SW 1271 (cell line): ENCODE data around the gene MGAT1.

ENCODE experiments used
- DNase-seq, 2 experiments: peaks; one replicate each; lab custom pipeline; 2025; lab: John Stamatoyannopoulos, UW

MGAT1 gene

DNA sequence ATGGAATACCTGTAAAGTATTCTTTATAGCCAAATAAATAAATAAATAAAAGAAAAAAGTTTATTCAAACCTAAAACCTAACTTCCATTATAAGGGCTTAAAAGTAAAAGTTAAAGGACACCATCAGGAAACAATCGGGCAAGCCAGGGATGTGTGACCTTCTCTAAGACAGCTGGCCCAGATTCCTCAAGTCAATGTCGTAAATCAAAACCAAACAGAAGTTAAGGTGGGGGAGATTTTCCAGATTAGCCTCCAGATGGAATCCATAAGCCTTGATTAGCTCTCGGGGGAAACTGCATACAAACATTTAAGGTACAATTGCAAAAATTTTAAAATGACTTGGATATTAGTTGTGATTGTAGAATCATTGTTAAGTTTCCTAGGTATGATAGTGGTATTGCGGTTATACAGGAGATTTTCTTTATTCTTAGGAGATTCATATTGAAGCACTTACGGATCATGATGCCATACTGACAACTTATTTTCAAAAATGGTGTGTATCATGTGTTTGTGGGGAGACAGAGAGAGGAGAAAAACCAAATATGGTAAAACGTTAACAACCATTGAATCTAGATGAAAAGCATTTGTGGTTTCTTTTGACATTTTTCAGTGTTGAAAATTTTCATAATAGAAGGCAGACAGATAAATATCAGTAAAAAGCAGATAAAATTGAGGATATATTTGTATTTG is 21.5 kb upstream of the MGAT1 start:
- DNase-seq: no peak

GRCh38 chr5:180823346-180823745 is 20.7 kb upstream of the MGAT1 start:
- DNase-seq: no peak

- no peak for DNase-seq
Observed at GRCh38 chr5:180821538-180821937, 18.9 kb upstream of the MGAT1 start.

DNA sequence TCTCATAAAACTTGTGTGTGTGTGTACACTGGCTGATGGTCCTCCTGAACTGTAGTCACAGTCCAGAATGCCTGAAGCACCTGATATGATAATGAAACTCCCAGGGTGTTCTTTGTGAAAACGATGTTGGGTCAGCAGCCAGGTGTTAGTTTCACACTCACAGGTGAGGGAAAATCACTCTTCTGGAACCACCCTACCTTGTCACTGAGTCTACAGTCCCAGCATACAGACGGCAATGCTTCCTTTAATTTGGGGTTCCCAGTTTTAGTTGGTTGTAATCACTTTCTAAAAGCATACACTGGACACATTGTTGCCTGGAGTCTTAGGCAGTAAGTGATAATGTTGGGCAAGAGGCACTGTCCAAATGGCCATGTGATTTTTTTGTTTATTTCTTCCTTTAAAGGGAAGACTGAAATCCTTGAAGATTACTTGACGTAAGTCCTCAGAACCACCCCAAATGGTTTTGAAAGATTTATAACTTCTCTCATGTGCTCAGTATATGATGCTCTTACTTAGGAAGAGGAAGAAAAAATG is 18.2 kb upstream of the MGAT1 start:
- DNase-seq: no peak

DNA sequence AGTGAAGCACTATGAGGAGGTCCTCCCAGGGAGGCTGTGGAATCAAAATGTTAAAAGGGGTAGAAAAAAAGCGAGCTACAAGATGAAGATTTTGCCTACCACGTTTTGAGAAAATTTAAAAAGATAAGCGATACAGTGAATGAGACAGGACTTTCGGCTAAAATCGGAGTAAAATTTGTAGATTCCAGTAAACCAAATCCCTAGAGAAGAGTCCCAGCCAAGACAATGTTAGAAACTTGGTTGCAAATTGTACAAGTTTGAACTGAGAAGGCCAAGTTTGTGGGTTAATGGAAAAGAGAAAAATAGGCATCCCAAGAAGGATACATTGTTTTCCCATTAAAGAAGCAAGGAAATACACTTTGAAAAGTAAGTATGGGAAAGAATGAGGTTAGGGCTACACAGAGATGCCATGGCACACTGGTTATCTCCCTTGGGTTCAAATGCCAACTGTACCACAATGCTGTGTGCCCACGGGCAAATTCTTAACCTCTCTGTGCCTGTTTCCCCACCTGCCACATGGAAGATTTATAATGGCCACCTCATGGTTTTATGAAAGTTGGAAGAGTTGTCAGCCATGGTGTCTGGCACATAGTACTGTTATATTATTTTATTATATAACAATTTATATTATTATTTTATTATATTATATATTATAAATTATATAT is 16.2 kb upstream of the MGAT1 start:
- DNase-seq: no peak

DNA sequence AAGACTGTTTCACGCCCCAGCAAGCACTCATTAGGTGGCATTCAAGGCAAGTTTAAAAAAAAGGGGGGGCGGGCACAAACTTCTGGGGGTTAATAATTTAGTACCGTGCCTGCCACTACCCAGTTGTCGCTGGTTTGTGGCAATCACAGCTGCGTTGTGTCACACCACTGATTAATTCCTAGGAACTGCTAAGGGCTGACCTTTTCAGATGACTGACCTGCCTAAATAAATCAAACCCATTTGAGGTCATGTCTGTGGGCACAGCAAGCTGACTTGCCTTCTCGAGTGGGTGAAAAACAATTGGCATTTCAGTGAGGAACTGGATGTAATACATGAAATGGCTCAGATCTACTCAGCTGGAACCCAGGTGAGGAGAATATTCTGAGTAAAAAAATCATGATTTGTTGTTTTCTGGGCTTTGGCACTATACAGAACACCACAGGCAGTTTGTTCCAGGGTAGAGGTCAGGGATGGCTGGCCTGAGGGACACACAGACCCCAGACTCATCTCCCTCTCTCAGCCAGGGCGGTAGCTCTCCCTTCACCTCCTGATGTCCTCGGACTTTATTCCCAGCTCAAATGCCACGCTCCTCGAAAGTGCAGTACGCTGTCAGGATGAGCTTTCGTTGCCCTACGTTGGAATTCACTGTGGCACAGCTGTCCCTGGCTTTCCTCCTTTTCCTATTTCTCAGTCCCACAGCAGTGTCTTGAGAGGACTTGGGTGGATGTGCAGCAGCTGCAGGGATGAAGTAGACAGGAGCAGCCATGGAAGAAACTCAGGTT is 15.5 kb upstream of the MGAT1 start:
- no peak for DNase-seq

DNA sequence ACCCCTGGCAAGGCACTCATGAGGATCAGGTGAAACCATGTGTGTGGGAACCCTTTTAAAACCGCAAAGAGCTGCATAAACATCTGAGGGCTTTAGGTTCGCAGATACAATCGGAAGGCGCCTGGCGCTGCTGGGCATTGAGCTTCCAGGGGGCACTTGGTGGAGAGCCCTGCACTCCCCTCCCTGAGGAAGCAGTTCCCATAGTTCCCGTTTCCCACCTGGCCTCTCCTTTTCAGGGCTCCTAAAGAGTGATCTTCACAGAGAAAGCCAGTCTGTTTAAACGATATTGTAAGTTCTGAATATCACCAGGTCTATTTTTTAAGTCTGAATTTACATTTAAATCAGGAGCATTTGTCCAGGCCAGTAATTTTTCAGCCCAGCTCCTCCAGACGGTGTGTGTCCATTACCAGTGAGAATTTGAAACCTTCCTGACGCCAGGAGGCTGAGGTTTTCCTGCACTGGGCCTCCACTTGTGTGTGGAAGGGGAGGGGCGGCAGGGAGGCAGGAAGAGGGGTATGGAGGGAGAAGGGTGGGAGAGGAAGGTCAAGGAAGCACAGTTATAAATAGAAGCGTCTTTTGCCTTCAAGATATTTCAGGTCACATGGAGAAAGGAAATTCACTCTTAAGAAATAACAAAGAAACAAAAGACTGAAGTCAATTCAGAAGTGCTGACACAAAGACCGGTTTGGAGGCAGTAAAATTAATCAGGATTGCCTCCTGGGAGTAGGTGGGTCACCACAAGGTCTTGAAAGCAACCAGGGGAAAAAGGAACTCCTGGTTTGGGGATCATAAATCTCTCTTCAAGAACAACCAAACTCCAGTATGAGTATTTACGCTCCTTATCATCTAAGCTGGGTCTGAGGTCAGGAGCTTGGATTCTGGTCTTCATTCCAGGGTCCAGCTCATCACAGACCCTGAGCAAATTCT is 14.3 kb upstream of the MGAT1 start:
- DNase-seq: no peak

DNA sequence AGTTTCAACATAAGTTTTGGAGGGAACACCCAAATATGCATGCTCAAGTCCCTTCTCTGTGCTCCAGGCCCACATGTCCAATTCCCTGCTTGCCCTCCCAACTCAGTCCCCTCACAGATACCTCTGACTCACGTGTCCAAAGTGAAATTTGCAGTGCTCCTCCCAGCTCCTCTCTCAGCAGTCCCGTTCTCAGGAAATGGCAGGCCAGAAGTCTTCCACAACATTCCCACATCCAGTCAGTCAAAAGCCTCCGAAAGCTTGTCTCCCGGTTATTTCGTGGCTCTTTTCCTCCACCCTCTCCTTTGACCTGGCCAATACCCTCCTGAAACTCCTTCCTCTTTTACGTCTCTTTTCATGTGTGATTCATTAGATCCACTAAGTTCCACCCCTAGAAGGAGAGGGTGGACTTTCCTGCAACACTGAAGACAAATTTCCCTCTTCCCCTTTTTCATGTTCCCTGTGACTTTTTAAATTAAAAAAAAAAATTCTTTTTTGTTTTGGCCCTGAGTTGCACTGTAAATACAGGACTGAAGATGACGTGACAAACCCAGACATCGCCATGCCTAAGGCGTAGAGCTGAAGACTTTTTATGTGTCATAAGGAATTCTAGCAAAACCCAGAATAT is 12.8 kb upstream of the MGAT1 start:
- DNase-seq: no peak

DNA sequence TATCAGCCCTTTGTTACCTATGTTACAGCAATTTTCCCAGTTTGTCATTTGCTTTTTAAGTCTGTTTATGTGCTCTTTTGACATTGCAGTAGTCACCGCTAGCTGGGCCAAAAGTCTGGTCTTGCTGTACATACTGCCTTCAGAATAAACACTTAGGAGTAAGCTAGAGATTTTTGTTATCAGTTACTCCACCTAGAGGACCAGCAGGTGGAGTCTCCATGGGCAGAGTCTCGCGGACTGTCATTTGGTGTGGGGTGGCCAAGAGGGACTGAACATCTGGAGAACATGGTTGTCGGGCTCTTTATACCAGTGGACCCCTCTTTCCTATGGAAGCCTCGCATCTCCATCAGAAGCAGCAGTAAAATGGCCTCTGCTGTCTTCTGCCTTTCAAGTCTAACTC is 10.8 kb upstream of the MGAT1 start:
- peak in 1 of 2 experiments; percentile 29 for DNase-seq

- no peak for DNase-seq
Observed at GRCh38 chr5:180811623-180812124, 9.1 kb upstream of the MGAT1 start.

DNA sequence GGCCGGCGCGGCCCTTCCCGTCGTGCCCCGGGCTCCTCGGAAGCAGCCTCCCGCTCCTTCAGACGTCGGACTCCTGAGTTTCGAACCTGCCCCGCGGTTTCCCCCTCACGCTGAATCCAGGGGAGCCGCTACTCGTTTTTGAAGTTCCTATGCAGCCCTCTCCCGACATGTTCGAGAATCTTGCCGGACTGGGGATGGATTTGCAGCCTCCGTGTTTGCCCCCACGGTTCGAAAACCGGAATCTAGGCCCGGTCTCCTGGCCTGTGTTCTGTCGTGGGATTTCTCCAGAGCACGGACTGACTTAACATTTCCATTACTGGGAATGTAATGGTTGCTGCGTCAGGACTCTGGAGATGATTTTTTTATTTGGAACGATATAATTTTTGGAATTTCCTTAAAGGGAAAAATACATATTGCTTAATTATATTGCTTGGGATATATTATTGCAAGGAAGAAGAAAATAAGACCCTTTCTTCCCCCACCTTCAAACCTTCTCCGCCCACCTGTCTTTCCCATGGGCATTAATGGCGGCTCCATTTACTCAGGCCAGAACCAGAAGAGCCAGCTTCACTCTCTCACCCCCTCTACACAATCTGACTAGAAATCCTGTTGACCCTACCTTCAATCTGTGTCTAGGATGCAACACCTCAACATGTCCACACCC is 8.5 kb upstream of the MGAT1 start:
- DNase-seq: peak; percentile 51 to 74

- peak; percentile 87 to 94 for DNase-seq
Observed at GRCh38 chr5:180810210-180810958, 7.8 kb upstream of the MGAT1 start.

GRCh38 chr5:180809403-180810209 is 7.0 kb upstream of the MGAT1 start:
- DNase-seq: peak; percentile 82 to 93

GRCh38 chr5:180808461-180809000 is 5.9 kb upstream of the MGAT1 start:
- DNase-seq: no peak

GRCh38 chr5:180807654-180808414 is 5.2 kb upstream of the MGAT1 start:
- no peak for DNase-seq

GRCh38 chr5:180807046-180807445 is 4.4 kb upstream of the MGAT1 start:
- no peak for DNase-seq

GRCh38 chr5:180806351-180807011 is 3.9 kb upstream of the MGAT1 start:
- DNase-seq: no peak
